Heart right ventricle (tissue), 16 donors: Measurements from ENCODE around the gene PTBP2. TPM values are rescaled to one million over a fixed set of nuclear protein-coding genes. Genes with fewer than 3 reads are reported as not detected.

ENCODE experiments used
- ATAC-seq, 8 donors: fragments of 200-7000 bp; cut with Tn5 transposase; one replicate each; pipeline ENCODE4 v1.9.1; 2020; ENCODE audit warnings: mild to moderate bottlenecking in 8 of 8, moderate library complexity in 8 of 8, moderate number of reproducible peaks in 1 of 8
- DNase-seq, 2 donors: peaks; one replicate each; pipeline ENCODE4 v3.0.0-alpha.2; 2020
- H3K27ac ChIP-seq, 10 donors: fragments of 200-600 bp; sonication (generic) in 2 of 10; one replicate each; pipeline versions ENCODE4 v1.5.0 to v1.8.0; 2020 to 2022; ENCODE audit warnings: mild to moderate bottlenecking in 3 of 10
- H3K27me3 ChIP-seq, 7 donors: fragments of 200-600 bp; one replicate each; pipeline ENCODE4 v1.8.0; 2021 to 2022; ENCODE audit warnings: mild to moderate bottlenecking in 2 of 7
- H3K36me3 ChIP-seq, 9 donors: fragments of 200-600 bp; sonication (generic) in 1 of 9; one replicate each; pipeline versions ENCODE4 v1.5.0 to v1.8.0; 2020 to 2022; ENCODE audit warnings: mild to moderate bottlenecking in 2 of 9
- H3K4me1 ChIP-seq, 9 donors: fragments of 200-600 bp; sonication (generic) in 1 of 9; one replicate each; pipeline versions ENCODE4 v1.5.0 to v1.8.0; 2020 to 2022; ENCODE audit warnings: mild to moderate bottlenecking in 4 of 9
- H3K4me3 ChIP-seq, 10 donors: fragments of 200-600 bp; sonication (generic) in 2 of 10; one replicate each; pipeline versions ENCODE4 v1.5.0 to v1.8.0; 2020 to 2022; ENCODE audit warnings: mild to moderate bottlenecking in 7 of 10, moderate library complexity in 2 of 10
- H3K9me3 ChIP-seq, 11 donors: fragments of 200-600 bp in 10 of 11; sonication (generic) in 2 of 11; one replicate each; pipeline versions ENCODE4 v1.5.0 to v1.8.0; 2013 to 2022; ENCODE audit warnings: mild to moderate bottlenecking in 2 of 11, control low read depth in 1 of 11, moderate library complexity in 1 of 11
- CTCF ChIP-seq, 9 donors: fragments of 200-600 bp; sonication (generic) in 2 of 9; IDR thresholded peaks; one replicate each; pipeline versions ENCODE4 v1.5.0 to v1.8.0; 2021 to 2022; ENCODE audit warnings: antibody characterized with exemption in 9 of 9, mild to moderate bottlenecking in 5 of 9, moderate library complexity in 1 of 9
- WGBS, 2 donors: extraction: QIAGEN DNeasy Blood & Tissue Kit; methylation state at CpG; one replicate each; pipeline ENCODE4 v1.1.7; 2013; ENCODE audit warnings: inconsistent platforms in 1 of 2; 5-methylcytosine and 5-hydroxymethylcytosine counted together
- intact Hi-C, 10 donors: fragments of 100-400 bp; cut with DNase I; formaldehyde crosslinking; loops; one replicate each; pipeline versions ENCODE4 v1.11.1 to v1.14.2; 2022
- polyA plus RNA-seq, 2 donors: library from polyadenylated mRNA; stranded (reverse); fragments of 200-250 nt; gene quantifications; one replicate each; pipeline ENCODE4 v1.2.3, GENCODE V29; 2013
- total RNA-seq, 10 donors: library from RNA; stranded (reverse); fragmentation: NEBNext Ultra II Directional in 3 of 10; extraction: Animal tissue kit (Norgen Biotek cat#: 25700) in 3 of 10; gene quantifications; one replicate each; pipeline versions ENCODE4 v1.2.1 to v1.2.4, GENCODE V29; 2021 to 2023
- donor health status: Arrhythmogenic right ventricular cardiomyopathy.
- donor health status: ischemic (EF 13 %, LVEDD 7.1; RV severe dilation, severe dysfunction).
- donor health status: healthy with polysubstance abuse.
- donor health status: DM: no; HTN: yes; CAD: no.
- donor health status: DM: no; HTN: no; CAD: no.
- donor health status: ischemic (EF 25% LVEDD 6.9; RV normal size, moderate dysfunction).
- donor health status: ischemic (EF 25% LVEDD 5.7; RV mildly dilated, moderate dysfunction).
- donor health status: healthy.
- donor health status: DM: yes; HTN: yes; CAD: no.
- donor health status: Ischemic cardiomyopathy.
- donor health status: ischemic (EF 35%, LVEDD 5.7; RV mildly dilated, moderate dysfunction).
- donor health status: nonischemic (EF 11% LVEDD 7.7; RV severe dilation, severe dysfunction).
- donor health status: DM: yes; HTN: yes; CAD: no.
- donor health status: PGD.
- donor health status: ischemic (EF 29% LVEDD 5.4; RV normal size, mild dysfunction).
- donor health status: nonischemic (EF 23%, LVEDD 6.1; RV moderate dilation, normal function).

The PTBP2 gene
- total and polyA plus RNA-seq, 12 donors, result 4.9 to 29.3 (median 12.5) TPM

GRCh38 chr1:96747565-96747964 is 26.0 kb downstream of the PTBP2 start:
- Histone ChIP-seq H3K27ac (no peak overlapping the region), H3K4me1 (peaks cover 0 to 37% (median 20%) of the 10 kb centered on the region in 9 donors), H3K4me3 (no peak overlapping the region), H3K27me3 (no peaks in the 10 kb centered on the region), H3K36me3 (peaks cover 0 to 30% (median 7%) of the 10 kb centered on the region in 9 donors), H3K9me3 (no peaks in the 10 kb centered on the region)
- WGBS, 2 donors, result 94 to 95% methylated on average over 1 of the region's 1 CpG
- peak in 1 of 8 donors; percentile 48 for ATAC-seq
- no peak for TF ChIP-seq CTCF (IDR thresholded peaks at IDR 0.05)
- DNase-seq, result no peak
- intact Hi-C loops, result no loop called here

- Histone ChIP-seq H3K27ac (no peak overlapping the region), H3K4me3 (no peak overlapping the region), H3K36me3 (peaks cover 0 to 35% (median 12%) of the 10 kb centered on the region in 9 donors), H3K27me3 (no peaks in the 10 kb centered on the region), H3K9me3 (no peaks in the 10 kb centered on the region), H3K4me1 (peaks cover 0 to 37% (median 20%) of the 10 kb centered on the region in 9 donors)
- no peak for TF ChIP-seq CTCF (IDR thresholded peaks at IDR 0.05)
- no peak for ATAC-seq
- WGBS, 2 donors, result 73 to 80% methylated on average over 3 of the region's 3 CpGs
- intact Hi-C loops, result no loop called here
- DNase-seq, result no peak
Measured at GRCh38 chr1:96748078-96748477, 26.5 kb downstream of the PTBP2 start.

GRCh38 chr1:96749618-96750017 is 28.0 kb downstream of the PTBP2 start:
- Histone ChIP-seq H3K36me3 (peaks cover 0 to 50% (median 16%) of the 10 kb centered on the region in 9 donors), H3K27me3 (no peaks in the 10 kb centered on the region), H3K9me3 (no peaks in the 10 kb centered on the region), H3K4me3 (no peak overlapping the region), H3K4me1 (peaks cover 0 to 37% (median 20%) of the 10 kb centered on the region in 9 donors), H3K27ac (no peak overlapping the region)
- WGBS, 2 donors, result 42 to 50% methylated on average over 2 of the region's 2 CpGs
- no peak for TF ChIP-seq CTCF (IDR thresholded peaks at IDR 0.05)
- DNase-seq, result no peak
- no peak for ATAC-seq
- intact Hi-C loops, result no loop called here

GRCh38 chr1:96752394-96752793 is 30.8 kb downstream of the PTBP2 start:
- Histone ChIP-seq H3K27ac (no peak overlapping the region), H3K4me1 (peaks cover 0 to 29% (median 14%) of the 10 kb centered on the region in 9 donors), H3K4me3 (no peak overlapping the region), H3K36me3 (peaks cover 0 to 61% (median 16%) of the 10 kb centered on the region in 9 donors), H3K27me3 (no peaks in the 10 kb centered on the region), H3K9me3 (no peaks in the 10 kb centered on the region)
- ATAC-seq, result no peak
- intact Hi-C loops, result no loop called here
- no peak for DNase-seq
- WGBS, 2 donors, result 96 to 97% methylated on average over 2 of the region's 2 CpGs
- no peak for TF ChIP-seq CTCF (IDR thresholded peaks at IDR 0.05)
